Right lobe of liver (tissue), 4 donors: ENCODE results near the gene TPM4.

Source experiments
- CTCF ChIP-seq, 4 donors: fragments of 200-600 bp in 3 of 4; fragments of 450-650 bp in 1 of 4; IDR thresholded peaks; one replicate each; pipeline versions ENCODE4 v1.5.1 to v1.8.0; 2016 to 2022; ENCODE audit warnings: antibody characterized with exemption in 4 of 4, mild to moderate bottlenecking in 2 of 4
- POLR2A ChIP-seq: fragments of 450-650 bp; IDR thresholded peaks from one replicate; pipeline ENCODE4 v1.6.1; 2017; ENCODE audit warnings: antibody characterized with exemption, mild to moderate bottlenecking
- donor health status: DM: no; HTN: no; CAD: no.
- donor health status: DM: no; HTN: no; CAD: no.
- donor health status: DM: no; HTN: yes; CAD: no.

DNA sequence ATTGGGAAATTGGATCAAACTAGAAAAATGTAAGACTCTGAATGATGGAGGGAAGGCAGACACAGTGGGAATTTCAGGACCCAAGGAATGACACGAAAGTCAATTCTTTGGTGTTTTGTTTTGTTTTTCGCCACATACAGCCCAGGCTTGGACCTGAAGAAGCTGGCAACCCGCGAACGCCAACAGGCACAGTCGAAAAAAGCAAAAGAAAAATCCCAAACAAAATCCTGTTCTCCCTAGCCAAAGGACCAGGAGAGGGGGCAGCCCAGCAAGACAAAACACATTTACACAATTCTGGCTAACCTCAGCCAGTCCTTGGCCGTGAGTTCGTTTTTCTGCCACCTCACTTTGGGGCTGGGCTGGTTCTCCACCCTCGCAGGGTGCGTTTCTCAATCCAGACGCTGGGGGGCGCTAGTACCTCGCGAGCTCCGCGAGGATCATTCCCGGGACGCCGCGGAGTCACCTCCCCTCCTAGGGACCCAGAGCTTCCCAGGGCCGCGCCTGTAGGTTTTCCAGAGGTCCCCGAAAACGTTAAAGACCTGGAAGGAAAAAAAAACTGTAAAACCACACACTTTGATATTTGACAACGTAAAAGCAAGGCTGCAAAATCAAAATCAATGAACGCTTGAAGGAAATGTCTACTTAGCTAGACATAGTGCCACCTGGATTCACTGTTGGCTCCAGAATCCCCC, 34.9 kb upstream of the TPM4 start:
- TF ChIP-seq CTCF (IDR thresholded peaks at IDR 0.05) = peak; percentile 95 to 99 (median 98)
- TF ChIP-seq POLR2A = no peak
